Smooth muscle cell (in vitro differentiated cells): ENCODE data around the gene ADAM19. TPM values are rescaled to one million over a fixed set of nuclear protein-coding genes. Genes with fewer than 3 reads are reported as not detected.

Experiments
- DNase-seq: peaks from one replicate; lab custom pipeline; 2025; ENCODE audit not compliant: unreplicated experiment; lab: John Stamatoyannopoulos, UW
- H2AFZ ChIP-seq: fragments of 200-600 bp; sonication (generic); 2 replicates; pipeline ENCODE4 v1.6.0; 2016; ENCODE audit warnings: antibody characterized with exemption, low read depth, mild to moderate bottlenecking
- H3F3A ChIP-seq: fragments of 200-600 bp; sonication (generic); 2 replicates; pipeline ENCODE4 v1.6.0; 2017; ENCODE audit warnings: antibody characterized with exemption, low read depth
- H3K27ac ChIP-seq: fragments of 200-600 bp; sonication (generic); 2 replicates; pipeline ENCODE4 v1.5.1; 2016; ENCODE audit warnings: low read depth, mild to moderate bottlenecking
- H3K27me3 ChIP-seq: fragments of 200-600 bp; sonication (generic); 2 replicates; pipeline ENCODE4 v1.6.1; 2016; ENCODE audit warnings: low read depth, mild to moderate bottlenecking
- H3K36me3 ChIP-seq: fragments of 200-600 bp; sonication (generic); 2 replicates; pipeline ENCODE4 v1.5.1; 2016; ENCODE audit warnings: low read depth
- H3K4me1 ChIP-seq: fragments of 200-600 bp; sonication (generic); 2 replicates; pipeline ENCODE4 v1.5.1; 2016; ENCODE audit warnings: low read depth
- H3K4me2 ChIP-seq: fragments of 200-600 bp; sonication (generic); 2 replicates; pipeline ENCODE4 v1.6.0; 2016; ENCODE audit warnings: mild to moderate bottlenecking
- H3K4me3 ChIP-seq: fragments of 200-600 bp; sonication (generic); 2 replicates; pipeline ENCODE4 v1.5.1; 2016; ENCODE audit warnings: mild to moderate bottlenecking
- H3K79me2 ChIP-seq: fragments of 200-600 bp; sonication (generic); 2 replicates; pipeline ENCODE4 v1.6.0; 2016; ENCODE audit warnings: low read depth, mild to moderate bottlenecking
- H3K9ac ChIP-seq: fragments of 200-600 bp; sonication (generic); 2 replicates; pipeline ENCODE4 v1.6.0; 2016; ENCODE audit warnings: low read depth
- H3K9me3 ChIP-seq: fragments of 200-600 bp; sonication (generic); replicated peaks from 2 replicates; pipeline ENCODE4 v1.5.1; 2016; ENCODE audit warnings: low read depth
- H4K20me1 ChIP-seq: fragments of 200-600 bp; sonication (generic); 2 replicates; pipeline ENCODE4 v1.6.0; 2016; ENCODE audit warnings: low read depth
- WGBS: methylation state at CpG from one replicate; pipeline ENCODE4 v1.1.7; 2016; ENCODE audit warnings: low lambda C conversion rate; 5-methylcytosine and 5-hydroxymethylcytosine counted together
- polyA plus RNA-seq: library from polyadenylated mRNA; unstranded; fragments of >200 nt; fragmentation: Nextera tagmentation; extraction: Ambion mirVana; gene quantifications from 2 replicates; pipeline ENCODE4 v1.2.1, GENCODE V29; 2016
- total RNA-seq: library from RNA; depleted of rRNA; stranded (reverse); fragments of >200 nt; gene quantifications from 2 replicates; pipeline ENCODE4 v1.2.3, GENCODE V29; 2014
- TF ChIP-seq, protein P1 (sequence below): fragments of 200-600 bp; sonication (generic); IDR thresholded peaks from 2 replicates; pipeline ENCODE4 v1.5.1; 2017; ENCODE audit warnings: borderline replicate concordance, mild to moderate bottlenecking, antibody characterized with exemption; ENCODE audit not compliant: insufficient read depth, poor library complexity, severe bottlenecking

ADAM19 gene
- total and polyA plus RNA-seq, 2 experiments from 2014 or later, result 62.2 to 112 TPM

DNA sequence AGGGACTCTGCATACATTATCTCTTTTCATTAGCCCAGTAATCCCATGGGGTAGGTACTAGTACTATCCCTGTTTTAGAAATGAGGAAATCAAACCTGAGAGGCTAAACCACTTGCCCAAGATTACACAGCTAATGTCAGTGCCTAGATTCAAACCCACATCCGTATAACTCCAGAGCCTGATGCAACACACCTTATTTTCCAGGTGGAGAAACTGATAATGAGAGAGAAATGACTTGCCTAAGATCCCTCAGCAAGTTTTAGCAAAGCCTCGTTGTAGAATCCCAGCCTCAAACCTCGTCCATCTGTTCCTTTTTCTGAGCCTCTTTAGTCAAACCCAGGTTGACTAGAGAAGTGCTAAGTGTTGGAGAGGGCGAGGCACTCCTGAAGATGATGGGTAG lies 1.1 kb upstream of the ADAM19 start:
- H3K9ac ChIP-seq, result no peak overlapping the region
- WGBS, result 66% methylated on average over 4 of the region's 4 CpGs
- H3K4me3 ChIP-seq, result peak overlapping the region; percentile 95
- peaks cover 13% of the 10 kb centered on the region for H3K4me1 ChIP-seq
- H4K20me1 ChIP-seq, result peaks cover 12% of the 10 kb centered on the region
- no peaks in the 10 kb centered on the region for H3K27me3 ChIP-seq
- H3F3A ChIP-seq, result peaks cover 18% of the 10 kb centered on the region
- H3K4me2 ChIP-seq, result peak overlapping the region; percentile 90
- H3K27ac ChIP-seq, result peak overlapping the region; percentile 87
- TF ChIP-seq, protein P1, sequence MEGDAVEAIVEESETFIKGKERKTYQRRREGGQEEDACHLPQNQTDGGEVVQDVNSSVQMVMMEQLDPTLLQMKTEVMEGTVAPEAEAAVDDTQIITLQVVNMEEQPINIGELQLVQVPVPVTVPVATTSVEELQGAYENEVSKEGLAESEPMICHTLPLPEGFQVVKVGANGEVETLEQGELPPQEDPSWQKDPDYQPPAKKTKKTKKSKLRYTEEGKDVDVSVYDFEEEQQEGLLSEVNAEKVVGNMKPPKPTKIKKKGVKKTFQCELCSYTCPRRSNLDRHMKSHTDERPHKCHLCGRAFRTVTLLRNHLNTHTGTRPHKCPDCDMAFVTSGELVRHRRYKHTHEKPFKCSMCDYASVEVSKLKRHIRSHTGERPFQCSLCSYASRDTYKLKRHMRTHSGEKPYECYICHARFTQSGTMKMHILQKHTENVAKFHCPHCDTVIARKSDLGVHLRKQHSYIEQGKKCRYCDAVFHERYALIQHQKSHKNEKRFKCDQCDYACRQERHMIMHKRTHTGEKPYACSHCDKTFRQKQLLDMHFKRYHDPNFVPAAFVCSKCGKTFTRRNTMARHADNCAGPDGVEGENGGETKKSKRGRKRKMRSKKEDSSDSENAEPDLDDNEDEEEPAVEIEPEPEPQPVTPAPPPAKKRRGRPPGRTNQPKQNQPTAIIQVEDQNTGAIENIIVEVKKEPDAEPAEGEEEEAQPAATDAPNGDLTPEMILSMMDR, result no peak
- H2AFZ ChIP-seq, result peak overlapping the region; percentile 32
- peaks cover 28% of the 10 kb centered on the region for H3K79me2 ChIP-seq
- DNase-seq, result no peak
- H3K9me3 ChIP-seq, result no peaks in the 10 kb centered on the region
- H3K36me3 ChIP-seq, result no peaks in the 10 kb centered on the region

DNA sequence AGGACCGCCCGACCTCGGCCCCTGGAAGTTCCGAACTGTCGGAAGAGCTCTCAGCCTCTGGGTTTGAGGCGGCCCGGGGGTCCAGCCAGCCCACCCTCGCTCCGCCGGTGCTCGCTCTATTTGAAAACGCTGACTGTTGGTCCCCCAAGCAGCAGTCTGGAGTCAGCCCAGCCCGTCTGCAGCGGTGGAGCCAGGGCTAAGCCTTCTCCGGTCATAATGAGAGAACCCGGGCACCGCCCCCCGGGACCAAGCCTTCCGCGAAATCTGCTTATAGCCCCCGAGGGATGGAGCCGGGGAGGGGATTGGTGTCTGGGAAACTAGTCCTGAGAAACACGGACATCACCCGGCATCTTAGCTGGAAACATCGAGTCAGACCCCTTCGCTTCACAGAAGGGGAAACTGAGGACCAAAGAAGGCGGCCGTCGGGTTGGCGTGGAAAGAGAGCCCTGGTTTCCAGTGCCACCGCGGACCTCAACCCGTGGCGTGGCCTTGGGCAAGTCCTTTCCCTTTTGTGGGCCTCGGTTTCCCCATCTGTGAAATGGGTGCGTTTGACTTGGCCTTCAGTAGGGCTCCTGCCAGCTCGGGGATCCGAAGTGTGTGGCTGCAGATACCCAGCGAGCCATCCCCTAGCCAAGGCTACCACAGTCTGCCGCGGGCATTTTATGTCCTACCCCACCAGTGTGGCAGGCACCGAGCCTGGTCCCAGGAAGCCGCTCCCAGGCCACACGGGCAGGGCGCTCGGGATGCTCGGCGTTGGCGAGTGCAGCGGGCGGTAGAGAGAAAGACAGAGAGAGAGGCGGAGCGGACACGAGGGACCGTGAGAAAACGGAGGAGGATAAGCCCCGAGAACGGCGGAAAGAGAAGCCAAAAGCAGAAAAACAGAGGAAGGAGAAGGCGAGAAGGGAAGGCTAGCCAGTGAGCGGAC lies 857 bp downstream of the ADAM19 start:
- Histone ChIP-seq H3K4me1 (peaks cover 19% of the 10 kb centered on the region), H3K36me3 (no peaks in the 10 kb centered on the region), H3K4me2 (peak overlapping the region; percentile 90), H4K20me1 (peaks cover 26% of the 10 kb centered on the region), H3K9ac (peak overlapping the region; percentile 90), H3K27me3 (no peaks in the 10 kb centered on the region), H3K9me3 (no peaks in the 10 kb centered on the region), H3K4me3 (peak overlapping the region; percentile 95), H3K79me2 (peaks cover 43% of the 10 kb centered on the region), H3F3A (peaks cover 25% of the 10 kb centered on the region), H2AFZ (peak overlapping the region; percentile 81), H3K27ac (peak overlapping the region; percentile 87)
- peak; percentile 9 for DNase-seq
- WGBS, result 2% methylated on average over 60 of the region's 61 CpGs
- TF ChIP-seq, protein P1, result no peak

- H3K4me3 ChIP-seq, result no peak overlapping the region
- no peak overlapping the region for H2AFZ ChIP-seq
- peaks cover 26% of the 10 kb centered on the region for H3K4me1 ChIP-seq
- TF ChIP-seq, protein P1, result no peak
- no peaks in the 10 kb centered on the region for H3K9me3 ChIP-seq
- no peak overlapping the region for H3K9ac ChIP-seq
- 6% methylated on average over 6 of the region's 6 CpGs for WGBS
- peaks cover 77% of the 10 kb centered on the region for H3K79me2 ChIP-seq
- H3K4me2 ChIP-seq, result peak overlapping the region; percentile 90
- H3F3A ChIP-seq, result peaks cover 20% of the 10 kb centered on the region
- H3K27me3 ChIP-seq, result no peaks in the 10 kb centered on the region
- H3K27ac ChIP-seq, result peak overlapping the region; percentile 87
- peak; percentile 7 for DNase-seq
- peaks cover 5% of the 10 kb centered on the region for H3K36me3 ChIP-seq
- peaks cover 53% of the 10 kb centered on the region for H4K20me1 ChIP-seq
Observed at GRCh38 chr5:157571357-157571827, 4.2 kb downstream of the ADAM19 start.
